H1 (cell line): Measurements from ENCODE around the gene SSMEM1.

Experiments
- EP300 ChIP-seq, 2 experiments: IDR thresholded peaks; 1 replicate in 1 of 2; 2 replicates in 1 of 2; pipeline ENCODE4 v1.6.1; 2011 to 2012; ENCODE audit warnings: low read depth in 2 of 2, low read length in 2 of 2, mild to moderate bottlenecking in 2 of 2, borderline replicate concordance in 1 of 2, inconsistent platforms in 1 of 2, moderate library complexity in 1 of 2
- POLR2AphosphoS5 ChIP-seq: IDR thresholded peaks from 2 replicates; pipeline ENCODE4 v1.6.1; 2011; ENCODE audit warnings: low read depth, low read length
- SIX5 ChIP-seq: IDR thresholded peaks from 2 replicates; pipeline ENCODE4 v1.6.1; 2011; ENCODE audit warnings: mild to moderate bottlenecking, low read depth, low read length
- SP2 ChIP-seq: IDR thresholded peaks from 2 replicates; pipeline ENCODE4 v1.6.1; 2012; ENCODE audit warnings: mild to moderate bottlenecking, low read length, inconsistent platforms
- TBP ChIP-seq: IDR thresholded peaks from 2 replicates; pipeline ENCODE4 v1.6.1; 2011; ENCODE audit warnings: low read depth, low read length, improper control_type of control experiment

GRCh38 chr7:130189343-130189742 is 18.3 kb upstream of the SSMEM1 start:
- TF ChIP-seq EP300 (IDR thresholded peaks at IDR 0.05; ENCODE audit: borderline replicate concordance in 1 of 2, low read depth in 2 of 2, low read length in 2 of 2), result no peak
- no peak for TF ChIP-seq TBP
- no peak for TF ChIP-seq SIX5
- TF ChIP-seq POLR2AphosphoS5, result no peak
- TF ChIP-seq SP2, result no peak
